Nephron (organoid): ENCODE measurements around the gene C5orf46.

Experiments used
- H3K27ac Mint-ChIP-seq, 3 experiments: 2 replicates each; pipeline ENCODE4 v1.8.0; 2020; ENCODE audit warnings: mixed read lengths in 3 of 3, mild to moderate bottlenecking in 2 of 3, moderate library complexity in 1 of 3
- H3K27me3 Mint-ChIP-seq: 2 replicates; pipeline ENCODE4 v1.8.0; 2021; ENCODE audit warnings: low read depth, mild to moderate bottlenecking, moderate library complexity, mixed read lengths
- H3K36me3 Mint-ChIP-seq: 2 replicates; pipeline ENCODE4 v1.8.0; 2020; ENCODE audit warnings: low read depth, mixed read lengths
- H3K4me1 Mint-ChIP-seq: 2 replicates; pipeline ENCODE4 v1.8.0; 2020; ENCODE audit warnings: mixed read lengths
- H3K4me3 Mint-ChIP-seq, 3 experiments: 2 replicates each; pipeline ENCODE4 v1.8.0; 2020; ENCODE audit warnings: mild to moderate bottlenecking in 3 of 3, mixed read lengths in 3 of 3, moderate library complexity in 2 of 3
- H3K9me3 Mint-ChIP-seq: 2 replicates; pipeline ENCODE4 v1.8.0; 2020; ENCODE audit warnings: mixed read lengths
- CTCF ChIP-seq, 3 experiments: fragments of 200-600 bp; sonication (generic); IDR thresholded peaks; one replicate each; pipeline ENCODE4 v1.5.0; 2021; ENCODE audit warnings: antibody characterized with exemption in 3 of 3; ENCODE audit not compliant: unreplicated experiment in 3 of 3

The C5orf46 gene

GRCh38 chr5:147853372-147853987 lies 52.9 kb downstream of the C5orf46 start:
- no peak for TF ChIP-seq CTCF (IDR thresholded peaks at IDR 0.05; ENCODE audit: unreplicated experiment in 3 of 3)
- Mint-ChIP-seq H3K27ac (no peak overlapping the region), H3K27me3 (peaks cover 4% of the 10 kb centered on the region), H3K36me3 (no peaks in the 10 kb centered on the region), H3K9me3 (no peaks in the 10 kb centered on the region), H3K4me1 (no peaks in the 10 kb centered on the region), H3K4me3 (no peak overlapping the region)

GRCh38 chr5:147852365-147852764 lies 54.0 kb downstream of the C5orf46 start:
- Mint-ChIP-seq H3K27ac (no peak overlapping the region), H3K4me3 (no peak overlapping the region), H3K9me3 (no peaks in the 10 kb centered on the region), H3K36me3 (no peaks in the 10 kb centered on the region), H3K4me1 (no peaks in the 10 kb centered on the region), H3K27me3 (peaks cover 8% of the 10 kb centered on the region)
- no peak for TF ChIP-seq CTCF (IDR thresholded peaks at IDR 0.05; ENCODE audit: unreplicated experiment in 3 of 3)

GRCh38 chr5:147851578-147851977 lies 54.8 kb downstream of the C5orf46 start:
- Mint-ChIP-seq H3K9me3 (no peaks in the 10 kb centered on the region), H3K27ac (no peak overlapping the region)
- no peak for TF ChIP-seq CTCF (IDR thresholded peaks at IDR 0.05; ENCODE audit: unreplicated experiment in 3 of 3)

GRCh38 chr5:147849226-147849625 lies 57.1 kb downstream of the C5orf46 start:
- Mint-ChIP-seq H3K4me1 (no peaks in the 10 kb centered on the region), H3K9me3 (no peaks in the 10 kb centered on the region), H3K27me3 (peaks cover 5% of the 10 kb centered on the region), H3K27ac (no peak overlapping the region), H3K36me3 (no peaks in the 10 kb centered on the region), H3K4me3 (no peak overlapping the region)
- TF ChIP-seq CTCF (IDR thresholded peaks at IDR 0.05; ENCODE audit: unreplicated experiment in 3 of 3) = no peak

More at GRCh38 chr5:147851578-147851977, 54.8 kb downstream of the C5orf46 start:
- H3K36me3 Mint-ChIP-seq = no peaks in the 10 kb centered on the region
- H3K4me1 Mint-ChIP-seq = no peaks in the 10 kb centered on the region
- H3K4me3 Mint-ChIP-seq = no peak overlapping the region
- peaks cover 8% of the 10 kb centered on the region for H3K27me3 Mint-ChIP-seq

- H3K27me3 Mint-ChIP-seq = peaks cover 5% of the 10 kb centered on the region
- no peak for TF ChIP-seq CTCF (IDR thresholded peaks at IDR 0.05; ENCODE audit: unreplicated experiment in 3 of 3)
- H3K4me3 Mint-ChIP-seq = no peak overlapping the region
- H3K4me1 Mint-ChIP-seq = no peaks in the 10 kb centered on the region
- no peaks in the 10 kb centered on the region for H3K9me3 Mint-ChIP-seq
- no peaks in the 10 kb centered on the region for H3K36me3 Mint-ChIP-seq
- no peak overlapping the region for H3K27ac Mint-ChIP-seq
Observed at GRCh38 chr5:147845618-147846017, 60.7 kb downstream of the C5orf46 start.

GRCh38 chr5:147844846-147845245 lies 61.5 kb downstream of the C5orf46 start:
- H3K27me3 Mint-ChIP-seq = peaks cover 5% of the 10 kb centered on the region
- H3K27ac Mint-ChIP-seq = no peak overlapping the region
- TF ChIP-seq CTCF (IDR thresholded peaks at IDR 0.05; ENCODE audit: unreplicated experiment in 3 of 3) = no peak
- H3K4me3 Mint-ChIP-seq = no peak overlapping the region
- H3K36me3 Mint-ChIP-seq = no peaks in the 10 kb centered on the region
- H3K4me1 Mint-ChIP-seq = no peaks in the 10 kb centered on the region
- no peaks in the 10 kb centered on the region for H3K9me3 Mint-ChIP-seq
